SK-N-SH (cell line): ENCODE measurements around the gene KCNJ13. TPM values are rescaled to one million over a fixed set of nuclear protein-coding genes. Genes with fewer than 3 reads are reported as not detected.

Source experiments
- CTCF ChIA-PET: fragments of 300-600, 350-600 bp; formaldehyde crosslinking; extraction: SDS; loops from one replicate; lab custom pipeline; 2021; lab: Yijun Ruan, JAX
- POLR2A ChIA-PET: fragments of 350-600 bp; sonication (Branson Sonifier 250); formaldehyde crosslinking; extraction: SDS; loops from one replicate; lab custom pipeline; 2020; ENCODE audit warnings: antibody characterized with exemption, inconsistent platforms; lab: Yijun Ruan, JAX
- DNase-seq: peaks from one replicate; pipeline ENCODE4 v3.0.0; 2012
- H2AFZ ChIP-seq: fragments of 200-600 bp; sonication (generic); 2 replicates; pipeline ENCODE4 v1.8.1; 2016; ENCODE audit warnings: antibody characterized with exemption, mild to moderate bottlenecking, low read depth
- H3F3A ChIP-seq: fragments of 200-600 bp; sonication (generic); replicated peaks from 2 replicates; pipeline ENCODE3; 2016; ENCODE audit warnings: antibody characterized with exemption, mild to moderate bottlenecking; ENCODE audit not compliant: insufficient read depth
- H3K27ac ChIP-seq, 2 experiments: fragments of 200-500 bp in 1 of 2; fragments of 200-600 bp in 1 of 2; sonication (Bioruptor generic) in 1 of 2; sonication (generic), shearing (Covaris generic) in 1 of 2; 2 replicates each; pipeline versions ENCODE4 v1.5.1 to v1.6.1; 2014 to 2016; ENCODE audit warnings: low read depth in 2 of 2, inconsistent platforms in 1 of 2, low read length in 1 of 2, mild to moderate bottlenecking in 1 of 2, mixed read lengths in 1 of 2
- H3K27me3 ChIP-seq: fragments of 200-600 bp; sonication (generic), shearing (Covaris generic); 2 replicates; pipeline ENCODE4 v1.6.1; 2016; ENCODE audit warnings: mixed run types; ENCODE audit not compliant: insufficient read depth
- H3K36me3 ChIP-seq, 2 experiments: fragments of 200-500 bp in 1 of 2; fragments of 200-600 bp in 1 of 2; sonication (Bioruptor generic) in 1 of 2; sonication (generic) in 1 of 2; replicated peaks in 1 of 2; 2 replicates each; pipeline versions ENCODE3 to v1.5.1; 2014 to 2016; ENCODE audit warnings: low read length in 1 of 2, mild to moderate bottlenecking in 1 of 2; ENCODE audit not compliant: insufficient read depth in 2 of 2, control insufficient read depth in 1 of 2
- H3K4me1 ChIP-seq, 2 experiments: fragments of 200-500 bp in 1 of 2; fragments of 200-600 bp in 1 of 2; sonication (Bioruptor generic) in 1 of 2; sonication (generic), shearing (Covaris generic) in 1 of 2; 2 replicates each; pipeline versions ENCODE4 v1.5.1 to v1.6.1; 2014 to 2016; ENCODE audit warnings: low read depth in 1 of 2, low read length in 1 of 2, mixed run types in 1 of 2; ENCODE audit not compliant: insufficient read depth in 2 of 2, control insufficient read depth in 1 of 2
- H3K4me2 ChIP-seq: fragments of 200-600 bp; sonication (generic), shearing (Covaris generic); 2 replicates; pipeline ENCODE4 v1.6.1; 2017; ENCODE audit warnings: mixed run types
- H3K4me3 ChIP-seq, 2 experiments: fragments of 200-500 bp in 1 of 2; fragments of 200-600 bp in 1 of 2; sonication (Bioruptor generic) in 1 of 2; sonication (generic), shearing (Covaris generic) in 1 of 2; 2 replicates each; pipeline versions ENCODE4 v1.5.1 to v1.8.1; 2014 to 2016; ENCODE audit warnings: low read depth in 2 of 2, inconsistent platforms in 1 of 2, low read length in 1 of 2, mild to moderate bottlenecking in 1 of 2, mixed read lengths in 1 of 2, moderate library complexity in 1 of 2
- H3K79me2 ChIP-seq: fragments of 200-600 bp; sonication (generic); 2 replicates; pipeline ENCODE4 v1.8.1; 2017; ENCODE audit warnings: mild to moderate bottlenecking; ENCODE audit not compliant: insufficient read depth
- H3K9ac ChIP-seq: fragments of 200-600 bp; sonication (generic); 2 replicates; pipeline ENCODE4 v1.6.1; 2017; ENCODE audit warnings: mixed run types
- H3K9me2 ChIP-seq: fragments of 200-600 bp; sonication (generic); 2 replicates; pipeline ENCODE4 v1.6.1; 2017; ENCODE audit warnings: mixed run types
- H3K9me3 ChIP-seq: fragments of 200-600 bp; sonication (generic); 2 replicates; pipeline ENCODE4 v1.6.1; 2017; ENCODE audit warnings: mixed run types, mild to moderate bottlenecking, moderate library complexity
- H4K20me1 ChIP-seq: fragments of 200-600 bp; sonication (generic); 2 replicates; pipeline ENCODE4 v1.6.1; 2017; ENCODE audit warnings: mild to moderate bottlenecking, mixed run types; ENCODE audit not compliant: insufficient read depth
- CHD2 ChIP-seq: fragments of 150-350 bp; IDR thresholded peaks from 2 replicates; pipeline ENCODE4 v1.6.1; 2018; ENCODE audit warnings: low read length; ENCODE audit not compliant: partially characterized antibody
- ELF1 ChIP-seq: IDR thresholded peaks from 2 replicates; pipeline ENCODE4 v1.4.0; 2012
- EP300 ChIP-seq, 2 experiments: IDR thresholded peaks; 2 replicates each; pipeline versions ENCODE4 v1.4.0 to v1.6.1; 2012; ENCODE audit warnings: borderline replicate concordance in 1 of 2, low read depth in 1 of 2, low read length in 1 of 2
- EZH2phosphoT487 ChIP-seq: fragments of 200-600 bp; sonication (generic); IDR thresholded peaks from 2 replicates; pipeline ENCODE4 v1.6.1; 2017; ENCODE audit warnings: low read depth, mixed run types, mild to moderate bottlenecking, antibody characterized with exemption, moderate library complexity, borderline replicate concordance
- FOSL2 ChIP-seq: IDR thresholded peaks from 2 replicates; pipeline ENCODE4 v1.4.0; 2012; ENCODE audit warnings: low read depth, mild to moderate bottlenecking, moderate library complexity, borderline replicate concordance
- FOXJ3 ChIP-seq: sonication (generic); formaldehyde crosslinking; IDR thresholded peaks from 2 replicates; pipeline ENCODE4 v1.5.1; 2020; ENCODE audit warnings: mild to moderate bottlenecking, missing genetic modification reagents
- FOXM1 ChIP-seq: IDR thresholded peaks from 2 replicates; pipeline ENCODE4 v1.4.0; 2012; ENCODE audit warnings: low read depth, mild to moderate bottlenecking
- GABPA ChIP-seq: IDR thresholded peaks from 2 replicates; pipeline ENCODE4 v1.4.0; 2012; ENCODE audit warnings: low read depth, mild to moderate bottlenecking
- GATA2 ChIP-seq: sonication (generic); formaldehyde crosslinking; IDR thresholded peaks from 2 replicates; pipeline ENCODE4 v1.5.0; 2020; ENCODE audit warnings: mild to moderate bottlenecking, missing genetic modification reagents
- MEF2A ChIP-seq: IDR thresholded peaks from 2 replicates; pipeline ENCODE4 v1.4.0; 2012; ENCODE audit warnings: low read depth, borderline replicate concordance
- MXI1 ChIP-seq: IDR thresholded peaks from 2 replicates; pipeline ENCODE4 v1.6.1; 2012; ENCODE audit warnings: mild to moderate bottlenecking, low read depth, low read length, improper control_type of control experiment
- NFIC ChIP-seq: IDR thresholded peaks from 2 replicates; pipeline ENCODE4 v1.4.0; 2012; ENCODE audit warnings: borderline replicate concordance
- POLR2AphosphoS5 ChIP-seq: IDR thresholded peaks from 2 replicates; pipeline ENCODE4 v1.6.1; 2012; ENCODE audit warnings: low read depth, low read length
- RAD21 ChIP-seq: IDR thresholded peaks from 2 replicates; pipeline ENCODE4 v1.6.1; 2012; ENCODE audit warnings: mild to moderate bottlenecking, low read length
- RFX5 ChIP-seq: IDR thresholded peaks from 2 replicates; pipeline ENCODE4 v1.6.1; 2012; ENCODE audit warnings: mild to moderate bottlenecking, improper control_type of control experiment, low read length
- RXRA ChIP-seq: IDR thresholded peaks from 2 replicates; pipeline ENCODE4 v1.4.0; 2012; ENCODE audit warnings: low read depth, mild to moderate bottlenecking, borderline replicate concordance
- SIN3A ChIP-seq: IDR thresholded peaks from 2 replicates; pipeline ENCODE4 v1.6.1; 2012; ENCODE audit warnings: low read depth, mild to moderate bottlenecking, low read length, moderate library complexity, borderline replicate concordance
- SMC3 ChIP-seq: IDR thresholded peaks from 2 replicates; pipeline ENCODE4 v1.6.1; 2012; ENCODE audit warnings: low read depth, low read length, improper control_type of control experiment
- TAF1 ChIP-seq: IDR thresholded peaks from 2 replicates; pipeline ENCODE4 v1.6.1; 2012; ENCODE audit warnings: low read depth, mild to moderate bottlenecking, low read length, moderate library complexity, borderline replicate concordance
- TCF12 ChIP-seq: IDR thresholded peaks from 2 replicates; pipeline ENCODE4 v1.4.0; 2012
- TEAD4 ChIP-seq: IDR thresholded peaks from 2 replicates; pipeline ENCODE4 v1.4.0; 2012; ENCODE audit warnings: mild to moderate bottlenecking, borderline replicate concordance; ENCODE audit not compliant: insufficient read depth
- WGBS: methylation state at CpG from one replicate; pipeline ENCODE4 v1.1.6; 2017; ENCODE audit warnings: low lambda C conversion rate; 5-methylcytosine and 5-hydroxymethylcytosine counted together
- polyA plus RNA-seq, 3 experiments: library from polyadenylated mRNA; depleted of rRNA; stranded (reverse); fragments of >200 nt; gene quantifications; 2 replicates each; pipeline ENCODE4 v1.2.3, GENCODE V29; 2012
- TF ChIP-seq, protein P1 (sequence below): IDR thresholded peaks from 2 replicates; pipeline ENCODE4 v1.4.0; 2012; ENCODE audit warnings: low read depth, borderline replicate concordance
- TF ChIP-seq, protein P2 (sequence below): IDR thresholded peaks from 2 replicates; pipeline ENCODE4 v1.4.0; 2012; ENCODE audit warnings: low read depth, borderline replicate concordance
- TF ChIP-seq, protein P3 (sequence below): IDR thresholded peaks from 2 replicates; pipeline ENCODE4 v1.4.0; 2012; ENCODE audit warnings: low read depth
- TF ChIP-seq, protein P4 (sequence below): fragments of 150-350 bp; IDR thresholded peaks from 2 replicates; pipeline ENCODE4 v1.6.1; 2017; ENCODE audit warnings: antibody characterized with exemption, low read length, low read depth, borderline replicate concordance

KCNJ13 gene
- not detected in 2 replicates for polyA plus RNA-seq (2012; rRNA removed)
- not detected in 2 replicates for polyA plus RNA-seq (2012; cell fraction: cytosol; rRNA removed)
- polyA plus RNA-seq (2012; cell fraction: nucleus; rRNA removed): not detected in 2 replicates

DNA sequence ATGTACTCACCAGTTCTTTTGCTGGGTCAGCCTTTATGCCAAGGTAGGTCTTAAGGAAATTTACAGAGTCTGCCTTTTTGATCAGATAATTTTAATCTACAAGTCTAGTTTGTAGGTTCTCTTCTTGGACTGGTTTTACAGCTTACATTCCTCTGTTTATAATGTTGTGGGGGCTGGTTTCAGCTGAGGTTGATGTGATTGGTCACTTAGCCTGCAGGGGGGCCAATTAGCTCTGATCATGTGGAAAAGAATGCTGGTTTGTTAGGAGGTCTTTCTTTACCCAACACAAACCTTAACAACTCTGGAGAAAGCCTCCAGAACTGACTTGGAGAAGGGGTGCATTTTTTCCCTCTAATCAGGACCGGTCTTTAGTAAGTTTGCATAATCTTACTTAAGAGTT is at the start of gene KCNJ13:
Gene KCNJ13 (minus strand): TSS at position 131 of the 400 bp plus-strand sequence. CDS start 5,203 bp downstream, outside the sequence.
- Histone ChIP-seq H3K36me3 (peaks cover 37 to 49% of the 10 kb centered on the region in 2 experiments), H3K9ac (no peak within 1 kb of the TSS), H3K27ac (no peak within 1 kb of the TSS), H3K9me3 (no peaks in the 10 kb centered on the region), H3K4me1 (peaks cover 0 to 2% of the 10 kb centered on the region in 2 experiments; a peak in 1 of 4 replicates), H3F3A (no peaks in the 10 kb centered on the region), H3K79me2 (no peaks in the 10 kb centered on the region), H3K4me3 (no peak within 1 kb of the TSS), H4K20me1 (no peaks in the 10 kb centered on the region), H3K27me3 (no peaks in the 10 kb centered on the region), H2AFZ (no peak within 1 kb of the TSS), H3K9me2 (no peaks in the 10 kb centered on the region), H3K4me2 (no peak within 1 kb of the TSS)
- TF ChIP-seq, protein P1, sequence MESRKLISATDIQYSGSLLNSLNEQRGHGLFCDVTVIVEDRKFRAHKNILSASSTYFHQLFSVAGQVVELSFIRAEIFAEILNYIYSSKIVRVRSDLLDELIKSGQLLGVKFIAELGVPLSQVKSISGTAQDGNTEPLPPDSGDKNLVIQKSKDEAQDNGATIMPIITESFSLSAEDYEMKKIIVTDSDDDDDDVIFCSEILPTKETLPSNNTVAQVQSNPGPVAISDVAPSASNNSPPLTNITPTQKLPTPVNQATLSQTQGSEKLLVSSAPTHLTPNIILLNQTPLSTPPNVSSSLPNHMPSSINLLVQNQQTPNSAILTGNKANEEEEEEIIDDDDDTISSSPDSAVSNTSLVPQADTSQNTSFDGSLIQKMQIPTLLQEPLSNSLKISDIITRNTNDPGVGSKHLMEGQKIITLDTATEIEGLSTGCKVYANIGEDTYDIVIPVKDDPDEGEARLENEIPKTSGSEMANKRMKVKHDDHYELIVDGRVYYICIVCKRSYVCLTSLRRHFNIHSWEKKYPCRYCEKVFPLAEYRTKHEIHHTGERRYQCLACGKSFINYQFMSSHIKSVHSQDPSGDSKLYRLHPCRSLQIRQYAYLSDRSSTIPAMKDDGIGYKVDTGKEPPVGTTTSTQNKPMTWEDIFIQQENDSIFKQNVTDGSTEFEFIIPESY: no peak
- no peak for TF ChIP-seq CHD2
- no peak for TF ChIP-seq TAF1
- no peak for TF ChIP-seq TEAD4
- TF ChIP-seq, protein P2, sequence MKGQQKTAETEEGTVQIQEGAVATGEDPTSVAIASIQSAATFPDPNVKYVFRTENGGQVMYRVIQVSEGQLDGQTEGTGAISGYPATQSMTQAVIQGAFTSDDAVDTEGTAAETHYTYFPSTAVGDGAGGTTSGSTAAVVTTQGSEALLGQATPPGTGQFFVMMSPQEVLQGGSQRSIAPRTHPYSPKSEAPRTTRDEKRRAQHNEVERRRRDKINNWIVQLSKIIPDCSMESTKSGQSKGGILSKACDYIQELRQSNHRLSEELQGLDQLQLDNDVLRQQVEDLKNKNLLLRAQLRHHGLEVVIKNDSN: no peak
- TF ChIP-seq FOXM1: no peak
- TF ChIP-seq MXI1: no peak
- no peak for TF ChIP-seq RFX5
- no peak for TF ChIP-seq EP300 (IDR thresholded peaks at IDR 0.05; ENCODE audit: borderline replicate concordance in 1 of 2, low read depth in 1 of 2, low read length in 1 of 2)
- TF ChIP-seq EZH2phosphoT487: no peak
- no peak for TF ChIP-seq FOSL2
- no peak for TF ChIP-seq NFIC
- TF ChIP-seq SMC3: no peak
- no peak for TF ChIP-seq RXRA
- ChIA-PET POLR2A (no interaction called here), CTCF (no interaction called here)
- no peak for DNase-seq
- 100% methylated on average over 1 of the region's 1 CpG for WGBS

DNA sequence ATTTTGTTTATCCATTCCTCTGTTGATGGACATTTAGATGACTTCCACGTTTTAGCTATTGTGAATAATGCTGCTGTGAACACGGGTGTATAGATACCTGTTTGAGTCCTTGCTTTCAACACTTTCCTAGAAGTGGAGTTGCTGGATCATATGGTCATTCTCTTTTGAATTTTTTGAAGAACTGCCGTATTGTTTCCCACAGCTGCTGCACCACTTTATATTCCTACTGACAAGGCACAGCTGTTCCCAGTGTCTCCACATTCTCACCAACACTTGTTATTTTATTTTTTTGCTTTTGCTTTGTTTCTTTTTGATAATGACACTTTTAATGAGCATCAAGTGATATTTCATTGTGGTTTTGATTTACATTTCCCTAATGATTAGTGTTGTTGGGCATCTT is 41.4 kb upstream of the KCNJ13 start:
- H3K36me3 ChIP-seq: peaks cover 51 to 68% of the 10 kb centered on the region in 2 experiments
- H3F3A ChIP-seq: no peaks in the 10 kb centered on the region
- H3K27ac ChIP-seq: no peak overlapping the region
- H3K27me3 ChIP-seq: no peaks in the 10 kb centered on the region
- H3K4me3 ChIP-seq: no peak overlapping the region
- H2AFZ ChIP-seq: no peak overlapping the region
- no peaks in the 10 kb centered on the region for H3K4me1 ChIP-seq
- 93% methylated on average over 3 of the region's 3 CpGs for WGBS
- no peak overlapping the region for H3K4me2 ChIP-seq
- no peaks in the 10 kb centered on the region for H4K20me1 ChIP-seq
- no peaks in the 10 kb centered on the region; the same call in none of the 2 replicates for H3K79me2 ChIP-seq
- no peak overlapping the region for H3K9ac ChIP-seq
- POLR2A ChIA-PET: no interaction called here
- no peaks in the 10 kb centered on the region for H3K9me2 ChIP-seq
- CTCF ChIA-PET: interaction anchor here (0.9 kb wide), 1 partner anchor 20 kb away, joined by 3 read pairs; no protein-coding TSS in a partner anchor
- no peaks in the 10 kb centered on the region for H3K9me3 ChIP-seq
- DNase-seq: no peak
- TF ChIP-seq, protein P2: no peak
- TF ChIP-seq, protein P3, sequence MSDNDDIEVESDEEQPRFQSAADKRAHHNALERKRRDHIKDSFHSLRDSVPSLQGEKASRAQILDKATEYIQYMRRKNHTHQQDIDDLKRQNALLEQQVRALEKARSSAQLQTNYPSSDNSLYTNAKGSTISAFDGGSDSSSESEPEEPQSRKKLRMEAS: no peak
- TF ChIP-seq RXRA (no peak), TEAD4 (no peak), RAD21 (no peak), SMC3 (no peak), SIN3A (no peak), ELF1 (no peak), MEF2A (no peak), FOXJ3 (CRISPR knock-in tag) (no peak), POLR2AphosphoS5 (no peak), GATA2 (CRISPR knock-in tag) (no peak), GABPA (no peak), TCF12 (no peak), EZH2phosphoT487 (no peak)
- TF ChIP-seq, protein P4, sequence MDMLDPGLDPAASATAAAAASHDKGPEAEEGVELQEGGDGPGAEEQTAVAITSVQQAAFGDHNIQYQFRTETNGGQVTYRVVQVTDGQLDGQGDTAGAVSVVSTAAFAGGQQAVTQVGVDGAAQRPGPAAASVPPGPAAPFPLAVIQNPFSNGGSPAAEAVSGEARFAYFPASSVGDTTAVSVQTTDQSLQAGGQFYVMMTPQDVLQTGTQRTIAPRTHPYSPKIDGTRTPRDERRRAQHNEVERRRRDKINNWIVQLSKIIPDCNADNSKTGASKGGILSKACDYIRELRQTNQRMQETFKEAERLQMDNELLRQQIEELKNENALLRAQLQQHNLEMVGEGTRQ: no peak
